ENCODE measurements around the gene PUM1.
A peak's percentile ranks its signal among the peaks of the same experiment; 100 is the strongest.

PUM1 gene

DNA sequence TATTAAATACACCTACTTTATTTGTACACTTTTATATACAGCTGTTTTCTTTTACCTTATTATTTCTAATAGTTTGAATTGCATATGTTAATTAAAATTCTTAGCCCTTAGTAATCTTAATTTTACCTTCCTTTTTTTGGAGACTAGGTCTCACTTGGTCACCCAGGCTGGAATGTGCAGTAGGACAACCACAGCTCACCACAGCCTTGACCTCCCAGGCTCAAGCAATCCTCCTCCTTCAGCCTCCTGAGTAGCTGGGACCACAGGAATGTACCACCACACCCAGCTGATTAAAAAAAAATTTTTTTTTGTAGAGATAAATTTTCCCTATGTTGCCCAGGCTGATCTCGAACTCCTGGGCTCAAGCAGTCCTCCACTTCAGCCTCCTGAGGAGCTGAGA is 141.9 kb downstream of the PUM1 start:
- no peak for DNase-seq

DNA sequence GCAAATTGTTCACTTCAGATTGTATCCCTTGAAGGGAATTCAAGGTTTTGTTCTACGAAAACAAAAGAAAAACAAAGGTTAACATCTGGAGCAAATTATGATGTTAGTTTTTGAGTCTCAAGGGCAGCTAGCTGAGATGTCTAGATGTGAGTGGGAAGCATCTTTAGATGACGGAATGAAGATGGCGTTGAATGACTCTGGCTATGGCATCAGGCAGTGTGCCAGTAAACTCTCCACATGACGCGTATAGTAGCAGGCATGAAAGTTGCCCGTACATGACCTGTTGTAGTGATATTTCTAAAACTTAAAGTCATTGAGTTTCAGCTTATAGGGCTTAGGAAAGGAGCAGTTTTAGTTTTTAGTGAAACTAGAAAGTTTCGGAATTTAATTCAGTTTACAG is 144.7 kb downstream of the PUM1 start:
- no peak for DNase-seq

DNA sequence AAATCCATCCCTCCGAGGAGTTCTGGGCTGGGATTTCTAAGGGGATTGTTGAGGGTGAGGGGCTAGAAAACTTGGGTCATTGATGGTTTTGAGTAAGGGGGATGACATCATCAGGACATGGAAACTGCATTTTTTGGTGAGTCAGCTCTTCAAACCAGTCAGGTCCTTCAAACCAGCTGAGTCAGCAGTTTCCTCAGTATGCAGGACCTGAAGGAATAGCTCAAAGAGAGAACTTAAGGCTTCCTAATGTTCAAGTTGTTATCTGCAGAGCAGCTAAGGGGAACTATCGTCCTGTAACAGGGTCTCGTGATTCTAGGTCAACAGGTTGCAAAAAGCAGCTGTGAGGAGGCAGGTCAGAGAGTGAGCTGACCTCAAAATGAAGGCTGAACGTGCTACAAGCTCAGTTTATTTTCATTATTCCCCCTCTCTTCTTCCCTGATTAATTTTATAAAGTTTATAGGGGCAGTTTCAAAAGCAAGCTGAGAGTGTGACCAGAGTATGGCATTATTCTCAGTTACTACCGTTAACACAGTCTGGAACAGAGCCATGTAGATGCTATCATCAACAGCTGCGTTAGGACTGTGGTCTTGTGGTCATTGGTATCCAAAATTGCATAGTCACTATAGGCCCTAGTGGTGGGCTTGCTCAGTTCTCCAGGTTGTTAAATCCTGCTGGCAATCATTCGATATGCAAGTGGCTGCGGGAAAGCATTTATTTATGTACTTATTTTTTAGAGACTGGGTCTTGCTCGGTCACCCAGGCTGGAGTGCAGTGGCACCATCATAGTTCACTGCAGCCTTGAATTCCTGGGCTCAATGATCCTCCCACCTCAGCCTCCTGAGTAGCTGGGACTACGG is 146.3 kb downstream of the PUM1 start:
- DNase-seq, result no peak

DNA sequence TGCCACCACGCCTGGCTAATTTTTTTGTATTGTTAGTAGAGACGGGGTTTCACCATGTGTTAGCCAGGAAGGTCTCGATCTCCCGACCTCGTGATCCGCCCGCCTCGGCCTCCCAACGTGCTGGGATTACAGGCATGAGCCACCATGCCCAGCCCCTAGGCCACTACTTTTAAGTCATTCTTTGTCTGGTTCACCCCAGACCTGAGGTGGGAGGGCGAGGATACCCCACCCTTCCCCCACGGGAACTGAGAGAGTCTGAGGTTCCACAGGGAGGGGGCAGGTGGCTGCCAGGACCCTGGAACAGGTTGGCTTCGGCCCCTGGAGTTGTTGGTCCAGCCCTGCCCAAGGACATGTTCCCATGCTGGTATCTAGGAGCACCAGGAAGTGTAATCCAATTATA is 149.2 kb downstream of the PUM1 start:
- DNase-seq, result no peak

DNA sequence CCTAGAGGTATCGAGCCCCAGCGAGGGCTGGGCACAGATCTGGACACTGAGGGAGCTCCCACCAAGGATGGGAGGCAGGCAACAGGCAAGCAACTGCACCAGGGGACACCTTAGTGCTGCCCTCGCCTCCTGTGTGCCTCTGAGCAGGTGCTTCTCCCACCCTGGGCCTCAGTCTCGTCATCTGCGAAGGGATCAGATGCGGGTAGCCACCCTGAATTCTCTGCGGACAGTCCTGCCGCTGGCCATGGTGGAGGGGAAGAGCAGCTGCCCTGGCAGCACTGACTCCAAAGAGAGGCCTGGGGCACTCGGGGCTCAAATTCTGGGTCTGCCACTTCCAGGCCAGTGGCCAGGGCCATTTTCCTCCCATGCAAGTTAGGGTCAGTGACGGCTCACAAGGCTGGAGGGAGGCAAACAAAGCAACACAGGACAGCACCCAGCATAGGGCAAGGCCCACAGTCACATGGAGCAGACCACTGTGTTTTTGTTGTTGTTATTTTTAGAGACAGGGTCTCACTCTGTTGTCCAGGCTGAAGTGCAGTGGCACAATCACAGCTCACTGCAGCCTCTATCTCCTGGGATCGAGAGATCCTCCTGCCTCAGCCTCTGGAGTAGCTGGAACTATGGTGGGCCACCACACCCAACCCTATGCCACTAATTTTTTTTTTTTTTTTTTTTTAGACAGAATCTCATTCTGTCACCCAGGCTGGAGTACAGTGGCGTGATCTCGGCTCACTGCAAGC is 149.9 kb downstream of the PUM1 start:
- no peak for DNase-seq

DNA sequence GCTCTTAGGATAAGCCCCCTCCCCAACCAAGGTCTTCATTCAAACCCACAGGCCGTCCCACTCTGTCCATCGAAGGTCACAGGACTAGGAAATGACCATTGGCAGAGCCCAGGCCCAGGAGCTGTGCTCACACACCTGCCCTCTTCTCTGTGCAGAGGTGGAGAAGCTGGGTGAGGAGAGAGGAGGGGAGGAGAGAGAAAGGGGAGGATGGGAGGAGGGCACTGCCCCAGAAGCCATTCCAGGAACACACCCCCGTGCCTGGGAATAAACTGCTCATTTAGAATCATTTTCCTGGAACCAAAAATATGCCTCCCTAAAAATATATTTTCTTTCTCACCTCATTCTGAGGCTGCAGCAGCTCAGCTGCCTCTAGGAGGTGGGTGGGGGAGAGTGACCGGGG is 150.6 kb downstream of the PUM1 start:
- DNase-seq, result no peak

DNA sequence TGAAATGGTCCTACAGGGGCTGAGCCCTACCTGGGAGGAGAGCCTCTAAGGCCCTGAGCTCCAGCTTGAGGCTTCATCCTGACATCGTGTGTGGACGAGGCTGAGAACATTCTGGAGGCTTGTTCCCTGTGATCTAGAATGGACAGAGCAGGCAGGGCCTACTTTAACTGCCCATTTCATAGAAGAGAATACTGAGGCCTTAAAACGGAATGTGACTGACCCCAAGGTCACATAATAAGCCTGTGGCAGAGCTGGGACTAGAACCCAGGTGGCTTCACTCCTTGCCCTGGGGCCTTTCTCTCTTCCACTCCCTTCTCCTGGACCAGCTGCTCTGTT is 151.0 kb downstream of the PUM1 start:
- DNase-seq, result no peak

DNA sequence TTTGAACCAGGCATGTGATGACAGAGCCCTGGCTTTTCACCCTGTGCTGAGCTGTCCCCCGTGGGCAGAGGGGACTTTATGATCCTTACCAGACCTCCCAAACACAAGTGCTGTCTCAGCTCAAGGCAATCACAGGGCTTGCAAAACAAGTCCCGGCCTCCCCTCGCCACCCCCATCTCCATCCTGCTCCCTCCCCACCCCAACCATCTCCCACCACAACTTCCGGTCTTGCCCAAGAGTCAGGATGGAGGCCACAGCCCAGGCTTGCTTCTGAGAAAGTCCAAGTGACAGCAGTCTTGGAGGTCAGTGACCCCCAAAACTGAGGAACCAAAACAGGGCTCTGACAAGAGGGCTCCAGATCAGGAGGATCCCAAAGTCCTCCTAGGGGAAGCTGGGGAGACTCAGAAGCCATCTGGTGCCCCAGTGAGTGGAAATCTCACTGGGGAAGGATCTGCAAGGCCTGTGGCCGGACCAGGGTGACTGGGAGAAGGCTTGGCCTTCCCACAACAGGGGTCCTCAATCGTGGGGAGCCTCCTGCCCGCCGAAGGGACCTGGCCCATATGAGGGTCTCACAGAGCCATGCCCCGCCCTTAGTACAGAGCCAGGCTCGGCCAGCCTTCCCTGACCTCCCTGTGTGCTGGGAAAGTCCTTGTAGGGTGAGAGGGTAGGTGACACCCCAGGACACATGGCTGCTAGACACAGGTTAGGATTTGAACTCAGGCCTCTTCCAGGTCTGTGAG is 152.4 kb downstream of the PUM1 start:
- no peak for DNase-seq

DNA sequence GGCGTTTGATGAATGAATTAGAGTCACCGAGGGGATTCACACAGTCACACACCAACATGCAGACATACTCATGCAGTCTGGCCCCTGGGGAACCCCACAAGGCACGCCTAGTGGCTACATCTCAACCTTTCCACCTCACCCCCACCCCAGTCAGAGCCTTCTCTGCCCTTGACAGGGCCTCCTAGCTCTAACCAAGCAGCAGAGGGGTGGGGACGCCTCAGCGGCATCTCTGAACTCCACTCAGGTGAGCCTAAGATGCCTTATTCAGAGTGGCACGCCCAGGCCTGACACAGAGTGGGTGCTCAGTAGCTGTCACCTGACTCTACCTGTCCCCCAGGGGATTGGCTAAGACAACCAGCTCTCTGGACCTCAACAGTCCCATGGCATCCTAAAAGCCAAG is 153.3 kb downstream of the PUM1 start:
- no peak for DNase-seq

DNA sequence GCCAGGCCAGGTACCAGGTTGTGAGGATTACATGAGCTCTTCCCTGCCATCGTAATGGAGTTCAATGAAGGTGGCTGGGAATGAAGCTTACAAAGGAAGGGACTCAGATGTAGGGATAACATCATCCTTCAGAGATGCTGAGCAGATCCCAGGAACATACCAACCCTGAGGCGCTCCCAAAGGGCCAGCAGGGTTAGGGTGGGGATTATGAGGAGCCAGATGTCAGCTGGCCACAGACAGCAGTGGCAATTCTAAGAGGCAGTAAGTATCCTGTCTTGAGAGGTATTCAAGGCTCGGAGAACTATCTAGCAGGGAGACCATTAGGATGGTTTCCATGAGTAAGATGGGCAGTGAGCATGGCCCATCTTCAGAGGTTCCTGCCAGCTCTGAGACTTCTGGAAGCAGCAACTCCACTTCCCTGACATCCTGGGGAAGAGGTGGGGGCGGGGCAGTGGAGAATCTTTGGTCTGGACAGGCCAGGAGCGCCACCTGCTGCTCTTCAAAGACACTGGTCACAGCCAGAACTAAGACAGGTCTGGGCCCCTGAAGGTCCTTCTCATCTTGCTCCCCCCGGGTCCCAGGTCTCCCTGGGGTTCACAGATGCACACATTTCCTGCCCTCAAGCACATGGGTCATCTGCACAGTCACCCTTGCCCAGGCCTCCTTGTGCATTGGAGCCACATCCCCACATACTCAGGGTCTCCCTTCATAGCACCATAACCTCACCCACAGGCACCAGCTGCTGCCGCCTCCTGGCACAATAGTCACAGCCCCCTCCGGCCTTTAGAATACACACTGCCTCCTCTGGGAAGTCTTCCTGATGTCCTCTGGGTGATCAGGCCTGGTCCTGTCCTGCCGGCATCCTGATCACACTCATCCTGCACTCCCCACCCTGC is 154.2 kb downstream of the PUM1 start:
- DNase-seq, result peak; percentile 77

DNA sequence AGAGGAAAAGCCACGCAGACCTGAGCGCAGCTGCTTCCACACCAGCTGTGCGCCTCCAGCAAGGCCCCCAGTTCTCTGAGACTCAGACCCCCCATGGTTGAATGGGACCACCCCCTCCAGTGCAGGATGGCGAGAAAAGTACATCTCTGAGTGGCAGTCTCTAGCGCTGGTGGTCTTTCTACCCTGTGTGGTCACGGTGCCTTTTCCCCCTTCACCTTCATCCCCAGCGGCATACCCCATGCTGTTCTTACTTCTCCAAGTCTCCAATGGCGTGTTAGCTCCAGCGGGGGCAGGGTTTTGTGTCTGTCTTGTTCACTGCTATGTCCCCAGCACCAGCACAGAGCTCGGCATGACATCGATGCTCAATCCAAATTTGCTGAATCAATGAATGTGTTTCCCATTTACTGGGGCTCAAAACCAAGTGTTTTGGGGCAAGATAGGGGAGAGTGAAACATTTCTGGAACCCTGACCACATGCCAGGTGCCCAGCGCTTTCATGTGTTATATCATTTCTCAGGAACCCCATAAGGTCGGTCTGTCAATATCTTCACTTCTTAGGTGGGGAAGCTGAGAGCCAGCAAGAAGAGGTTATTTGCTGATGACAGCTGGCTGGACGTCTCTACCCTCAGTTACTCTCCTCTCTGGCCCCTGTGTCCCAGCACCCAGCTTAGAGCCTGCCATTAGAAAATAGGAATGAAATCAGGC is 156.0 kb downstream of the PUM1 start:
- DNase-seq, result no peak

DNA sequence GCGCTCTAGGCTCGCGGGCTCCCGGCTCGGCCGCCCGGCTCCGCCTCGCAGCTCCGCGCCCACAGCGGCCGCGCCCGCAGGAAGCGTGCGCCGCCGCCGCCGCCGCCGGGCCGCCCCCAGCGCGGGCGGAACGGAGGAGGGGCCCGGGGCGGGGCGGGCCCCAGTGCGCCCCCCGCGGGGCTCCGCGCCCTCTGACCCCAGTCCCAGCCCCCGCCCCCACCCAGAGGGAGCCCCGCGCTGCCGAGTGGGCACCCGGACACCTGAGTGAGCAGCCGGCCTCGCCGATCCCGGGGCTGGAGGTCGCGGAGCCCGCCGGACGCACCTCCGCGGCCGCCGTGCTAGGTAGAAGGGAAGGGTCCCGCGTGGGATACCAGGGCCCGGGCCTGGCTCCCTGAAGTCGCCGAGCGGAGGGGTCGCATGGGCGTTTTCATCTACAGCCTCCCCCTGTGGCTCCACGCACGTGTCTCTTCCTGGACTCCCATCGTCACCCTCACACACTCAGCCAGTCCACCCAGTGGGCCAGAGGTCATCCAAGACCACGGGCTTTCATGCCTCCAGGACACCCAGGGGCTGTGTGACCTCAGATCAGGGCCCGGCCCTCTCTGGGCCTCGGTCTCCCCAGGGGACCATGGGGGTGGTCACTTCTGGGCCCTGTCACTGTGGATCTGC is 156.7 kb downstream of the PUM1 start, which contains the start of gene SDC3:
Gene SDC3 (minus strand): TSS at position 63 of the 669 bp plus-strand sequence. CDS start 172 bp downstream, outside the sequence.
- no peak for DNase-seq

DNA sequence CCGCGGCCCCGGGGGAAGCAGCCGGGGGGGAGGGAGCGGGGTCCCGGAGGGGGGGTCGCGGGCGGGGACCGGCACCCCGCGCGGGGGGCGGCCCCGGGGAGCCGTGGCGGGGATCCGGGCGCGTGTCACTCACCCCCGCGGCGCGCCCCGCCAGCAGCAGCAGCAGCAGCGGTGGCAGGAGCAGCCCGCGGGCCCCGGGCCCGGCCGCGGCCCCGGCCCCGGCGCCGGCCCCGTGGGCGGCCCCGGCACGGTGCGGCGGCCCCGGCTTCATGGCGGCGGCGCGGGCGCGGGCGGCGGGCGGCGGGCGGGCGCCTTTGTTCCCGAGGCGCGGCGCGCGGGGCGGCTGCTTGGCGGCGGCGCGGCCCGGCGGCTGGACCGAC is 157.2 kb downstream of the PUM1 start:
- no peak for DNase-seq

DNA sequence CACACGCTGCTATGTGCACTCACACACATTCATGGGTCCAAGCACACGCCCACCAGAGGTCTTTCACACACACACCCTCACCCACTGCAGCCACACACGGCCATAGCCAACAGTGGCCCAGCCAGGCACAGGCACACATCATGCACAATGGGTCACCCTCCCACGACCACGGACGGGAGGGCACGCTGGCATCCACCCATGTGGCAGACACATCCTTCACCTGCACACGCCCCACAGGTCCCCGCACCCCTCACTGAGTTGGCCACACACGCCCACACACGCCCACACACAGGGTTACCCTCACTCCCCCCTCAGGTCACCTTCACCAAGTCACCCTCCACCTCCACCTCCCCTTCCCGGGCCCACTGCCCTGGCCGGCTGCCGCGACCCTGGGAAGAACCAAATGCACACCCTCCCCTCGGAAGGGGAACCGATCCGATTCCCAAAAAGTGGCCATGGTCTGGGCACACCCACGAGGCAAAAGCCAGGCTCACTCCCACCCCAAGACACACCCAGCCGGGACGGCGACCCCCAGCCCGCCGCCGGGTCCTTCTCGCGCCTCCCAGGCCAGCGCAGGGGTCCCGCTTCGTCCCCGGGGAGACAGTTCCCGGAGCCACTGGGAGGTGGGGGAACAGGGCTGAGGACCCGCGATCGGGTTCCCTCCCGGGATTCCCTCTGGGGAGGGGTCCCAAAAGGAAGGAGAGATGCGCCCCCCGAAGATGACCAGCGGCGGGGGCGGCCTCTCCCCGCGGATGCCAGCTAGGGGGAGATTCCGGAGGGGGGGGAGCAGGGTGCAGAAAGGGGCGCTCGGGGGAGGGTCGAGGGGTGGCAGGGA is 157.8 kb downstream of the PUM1 start:
- no peak for DNase-seq

DNA sequence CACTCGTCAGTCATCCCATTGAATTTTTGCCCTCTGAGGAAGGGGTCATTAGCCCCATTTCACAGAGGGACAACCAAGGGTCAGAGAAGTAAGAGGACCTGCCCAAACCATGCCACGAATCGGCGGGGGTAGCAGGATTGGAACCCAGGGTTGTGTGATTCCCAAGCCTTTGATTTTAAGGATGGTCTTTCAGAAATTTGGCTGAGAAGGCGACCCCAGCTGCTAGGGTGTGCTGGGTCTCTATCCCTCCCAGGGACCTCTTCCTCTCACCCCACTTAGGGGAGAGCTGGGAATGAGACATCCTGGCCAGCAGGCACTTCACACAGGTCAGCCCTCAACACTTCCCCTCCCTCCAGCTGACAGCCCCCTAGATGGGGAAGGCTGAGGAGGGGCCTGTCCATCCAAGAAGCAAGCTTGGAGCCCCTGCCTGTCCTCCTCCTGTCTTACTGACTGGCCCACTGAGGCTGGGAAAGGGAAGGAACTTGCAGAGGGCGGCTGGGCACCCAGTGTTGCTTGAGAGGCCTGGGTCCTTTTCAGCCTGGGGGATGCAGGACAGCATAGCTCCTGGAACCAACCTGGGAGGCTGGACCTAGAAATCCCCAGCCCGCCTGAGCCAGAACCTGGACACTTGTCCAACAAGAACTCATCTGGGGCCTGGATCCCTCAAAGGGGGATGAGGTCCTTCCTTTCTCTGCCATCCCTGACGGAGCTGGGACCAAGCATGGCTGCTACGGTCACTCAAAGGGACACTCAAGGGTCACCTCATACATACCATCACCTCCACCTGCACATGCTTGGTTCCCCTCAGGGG is 158.7 kb downstream of the PUM1 start:
- no peak for DNase-seq

DNA sequence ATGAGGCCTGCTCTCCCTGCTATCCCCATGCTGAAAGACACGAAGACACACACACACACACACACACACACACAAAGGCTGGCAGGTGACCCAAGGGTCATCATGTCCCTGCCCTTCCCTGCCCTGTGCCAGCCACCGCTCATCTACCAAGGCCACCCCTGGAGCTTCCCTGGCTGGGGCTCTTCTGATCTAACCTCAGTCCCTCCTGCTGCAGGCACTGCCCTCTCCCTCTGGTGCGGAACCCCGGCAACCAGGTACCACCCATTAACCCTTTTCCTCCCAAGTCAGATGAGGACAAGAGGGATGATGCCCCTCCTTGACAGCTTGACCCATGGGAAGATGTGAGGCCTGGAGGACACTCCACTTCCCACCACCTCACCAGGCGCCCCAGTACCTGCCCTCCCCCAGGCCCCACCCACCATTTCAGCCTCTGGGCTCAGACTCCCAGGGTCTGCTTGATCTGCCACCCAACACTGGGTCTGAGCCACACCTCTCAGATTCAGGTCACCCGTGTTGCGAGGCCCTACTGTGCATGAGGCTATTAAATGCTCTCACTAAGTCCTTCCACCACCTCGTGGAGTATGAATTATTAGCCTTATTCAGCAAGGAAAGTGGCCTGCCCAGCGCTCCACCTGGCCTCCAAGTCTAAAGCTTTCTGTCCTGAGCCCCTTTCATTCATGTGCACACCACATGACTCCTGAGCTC is 159.4 kb downstream of the PUM1 start:
- no peak for DNase-seq

DNA sequence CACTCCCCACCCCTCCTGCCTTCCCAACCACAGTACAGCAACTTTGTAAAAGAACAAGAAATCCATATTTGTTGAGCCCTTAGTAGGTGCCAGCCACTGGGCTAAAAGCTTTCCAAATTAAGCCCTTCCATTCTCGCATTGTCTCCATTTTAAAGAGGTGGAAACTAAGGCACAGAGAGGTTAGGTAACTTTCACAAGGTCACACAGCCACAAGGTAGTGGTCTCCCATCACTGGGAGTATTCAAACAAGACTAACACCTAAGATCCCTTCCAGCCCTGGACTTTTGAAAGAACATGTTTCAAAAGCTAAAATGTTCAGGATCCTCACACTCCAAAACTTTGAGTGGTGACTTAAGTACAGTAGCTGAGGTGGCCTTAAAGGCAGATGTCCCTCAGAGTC is 160.1 kb downstream of the PUM1 start:
- DNase-seq, result no peak

DNA sequence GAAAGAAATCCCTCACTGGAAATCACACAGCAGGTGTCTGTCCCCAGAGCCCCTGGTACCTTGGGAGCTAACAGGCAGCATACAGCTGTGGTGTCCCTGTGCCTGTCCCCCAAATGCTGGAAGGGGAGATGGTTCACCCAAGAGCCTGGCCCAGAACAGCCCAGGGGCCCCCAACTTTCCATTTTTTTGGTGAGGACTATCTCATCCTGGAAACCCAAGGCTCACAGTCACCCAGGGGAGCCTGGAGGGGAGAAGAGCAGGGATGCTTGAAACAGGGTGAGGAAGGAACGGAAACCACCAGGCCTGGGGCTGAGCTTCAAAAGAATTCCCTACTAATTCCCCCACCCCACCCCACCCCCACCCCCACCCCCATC is 160.6 kb downstream of the PUM1 start:
- DNase-seq, result no peak
